Vagina (tissue), 2 donors: Measurements from ENCODE around the gene TSPYL4.
A peak's percentile ranks its signal among the peaks of the same experiment; 100 is the strongest.

Experiments used
- POLR2A ChIP-seq, 2 donors: fragments of 450-650 bp; IDR thresholded peaks; one replicate each; pipeline ENCODE4 v1.6.1; 2017; ENCODE audit warnings: antibody characterized with exemption in 2 of 2, mild to moderate bottlenecking in 2 of 2, moderate library complexity in 2 of 2
- POLR2AphosphoS5 ChIP-seq, 2 donors: sonication (generic); formaldehyde crosslinking; IDR thresholded peaks; one replicate each; pipeline ENCODE4 v1.9.0; 2017; ENCODE audit warnings: antibody characterized with exemption in 2 of 2, mild to moderate bottlenecking in 2 of 2, low read depth in 1 of 2; ENCODE audit not compliant: insufficient read depth in 1 of 2
- TF ChIP-seq, protein P1 (sequence below), 3 experiments: fragments of 450-650 bp in 2 of 3; fragments of 200-600 bp in 1 of 3; sonication (generic) in 1 of 3; IDR thresholded peaks; one replicate each; pipeline ENCODE4 v1.5.1; 2017 to 2019; ENCODE audit warnings: antibody characterized with exemption in 3 of 3, mild to moderate bottlenecking in 2 of 3, moderate library complexity in 2 of 3

DNA sequence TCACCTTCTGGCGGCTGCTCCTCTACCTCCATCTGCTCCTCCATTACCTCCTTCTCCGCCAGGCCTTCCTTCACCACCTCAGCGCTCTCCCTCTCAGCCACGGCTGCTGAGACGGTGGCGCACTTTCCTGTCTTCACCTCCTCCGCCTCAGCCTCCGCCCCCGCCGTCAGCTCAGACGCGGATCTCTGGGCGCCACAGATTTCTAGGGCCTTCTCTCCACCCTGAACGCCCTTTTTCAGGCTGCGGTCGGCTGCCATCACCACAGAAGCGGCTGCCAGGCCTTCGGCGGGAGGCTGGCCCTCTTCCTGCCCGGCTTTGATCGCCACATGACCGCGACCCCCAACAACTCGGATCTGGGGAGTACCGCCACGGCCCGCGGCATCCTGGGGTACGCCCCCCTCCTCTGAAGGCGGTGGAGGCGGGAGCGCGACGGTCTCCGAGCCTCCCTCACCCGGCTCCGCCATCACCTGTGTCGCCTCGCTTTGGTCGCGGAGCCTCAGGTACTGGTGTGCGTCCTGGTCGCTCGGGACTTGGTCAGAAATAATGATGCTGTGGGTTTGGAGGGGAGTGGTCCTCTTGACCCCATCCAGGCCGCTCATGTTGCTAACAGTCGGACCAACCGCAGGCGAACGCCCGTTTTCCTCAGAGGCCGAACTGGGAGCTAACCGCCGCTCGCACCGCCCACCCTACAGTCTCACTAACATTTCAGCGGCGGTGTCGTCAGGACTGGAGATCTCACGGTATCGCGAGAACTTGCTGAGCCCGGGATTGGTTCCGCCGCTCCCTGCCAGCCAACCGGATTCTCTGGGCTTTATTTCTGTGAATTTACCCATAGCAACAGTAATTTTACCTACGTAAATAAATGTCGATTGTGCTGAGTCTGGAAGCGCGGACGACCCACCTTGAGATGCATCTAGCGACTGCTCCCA, 25.6 kb upstream of the TSPYL4 start, which contains the start of gene TSPYL1:
- peak; percentile 91 to 100 for TF ChIP-seq POLR2AphosphoS5 (IDR thresholded peaks at IDR 0.05; ENCODE audit: insufficient read depth in 1 of 2, low read depth in 1 of 2)
- TF ChIP-seq POLR2A (IDR thresholded peaks at IDR 0.05) = peak in 1 of 2 donors; percentile 99
- TF ChIP-seq, protein P1, sequence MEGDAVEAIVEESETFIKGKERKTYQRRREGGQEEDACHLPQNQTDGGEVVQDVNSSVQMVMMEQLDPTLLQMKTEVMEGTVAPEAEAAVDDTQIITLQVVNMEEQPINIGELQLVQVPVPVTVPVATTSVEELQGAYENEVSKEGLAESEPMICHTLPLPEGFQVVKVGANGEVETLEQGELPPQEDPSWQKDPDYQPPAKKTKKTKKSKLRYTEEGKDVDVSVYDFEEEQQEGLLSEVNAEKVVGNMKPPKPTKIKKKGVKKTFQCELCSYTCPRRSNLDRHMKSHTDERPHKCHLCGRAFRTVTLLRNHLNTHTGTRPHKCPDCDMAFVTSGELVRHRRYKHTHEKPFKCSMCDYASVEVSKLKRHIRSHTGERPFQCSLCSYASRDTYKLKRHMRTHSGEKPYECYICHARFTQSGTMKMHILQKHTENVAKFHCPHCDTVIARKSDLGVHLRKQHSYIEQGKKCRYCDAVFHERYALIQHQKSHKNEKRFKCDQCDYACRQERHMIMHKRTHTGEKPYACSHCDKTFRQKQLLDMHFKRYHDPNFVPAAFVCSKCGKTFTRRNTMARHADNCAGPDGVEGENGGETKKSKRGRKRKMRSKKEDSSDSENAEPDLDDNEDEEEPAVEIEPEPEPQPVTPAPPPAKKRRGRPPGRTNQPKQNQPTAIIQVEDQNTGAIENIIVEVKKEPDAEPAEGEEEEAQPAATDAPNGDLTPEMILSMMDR (IDR thresholded peaks at IDR 0.05) = no peak
